Trophoblast cell (in vitro differentiated cells and primary cell): ENCODE data around the gene TCTN1.
A peak's percentile ranks its signal among the peaks of the same experiment; 100 is the strongest.
"Not testable (repeated sequence)": the region's sequence is repeated elsewhere in the genome, so short reads cannot be mapped to it uniquely, and the experiment has no call there.

Source experiments
- DNase-seq, 2 donors: peaks; one replicate each; pipeline ENCODE4 v3.0.0-alpha.2; 2016
- H2AFZ ChIP-seq: 2 replicates; pipeline ENCODE4 v1.6.1; 2013; ENCODE audit warnings: low read length, moderate library complexity, mild to moderate bottlenecking; ENCODE audit not compliant: insufficient read depth, poor library complexity
- H2AK5ac ChIP-seq: 2 replicates; pipeline ENCODE4 v1.6.1; 2013; ENCODE audit warnings: mild to moderate bottlenecking, low read length
- H2BK120ac ChIP-seq: 2 replicates; pipeline ENCODE4 v1.6.1; 2013; ENCODE audit warnings: low read length, mild to moderate bottlenecking, moderate library complexity; ENCODE audit not compliant: insufficient read depth, poor library complexity
- H2BK12ac ChIP-seq: 2 replicates; pipeline ENCODE4 v1.6.1; 2013; ENCODE audit warnings: mild to moderate bottlenecking, low read length, moderate library complexity
- H2BK5ac ChIP-seq: 2 replicates; pipeline ENCODE4 v1.6.1; 2013; ENCODE audit warnings: low read length, low read depth, moderate library complexity, mild to moderate bottlenecking; ENCODE audit not compliant: poor library complexity
- H3K14ac ChIP-seq: 2 replicates; pipeline ENCODE4 v1.6.1; 2013; ENCODE audit warnings: mild to moderate bottlenecking, low read length
- H3K18ac ChIP-seq: 2 replicates; pipeline ENCODE4 v1.6.1; 2013; ENCODE audit warnings: mild to moderate bottlenecking, low read length
- H3K23ac ChIP-seq: 2 replicates; pipeline ENCODE4 v1.6.1; 2013; ENCODE audit warnings: low read length
- H3K27ac ChIP-seq: 2 replicates; pipeline ENCODE4 v1.5.1; 2013; ENCODE audit warnings: low read depth, mild to moderate bottlenecking, inconsistent platforms, low read length, moderate library complexity
- H3K27me3 ChIP-seq: 2 replicates; pipeline ENCODE4 v1.6.1; 2013; ENCODE audit warnings: inconsistent platforms, mild to moderate bottlenecking, low read length, moderate library complexity; ENCODE audit not compliant: insufficient read depth
- H3K36me3 ChIP-seq, 2 experiments: 1 replicate in 1 of 2; 2 replicates in 1 of 2; pipeline ENCODE4 v1.6.1; 2013; ENCODE audit warnings: low read length in 2 of 2, mild to moderate bottlenecking in 2 of 2, moderate library complexity in 1 of 2; ENCODE audit not compliant: insufficient read depth in 2 of 2, control insufficient read depth in 1 of 2
- H3K4ac ChIP-seq: 2 replicates; pipeline ENCODE4 v1.6.1; 2013; ENCODE audit warnings: low read depth, mild to moderate bottlenecking, low read length, moderate library complexity
- H3K4me1 ChIP-seq, 2 experiments: 1 replicate in 1 of 2; 2 replicates in 1 of 2; pipeline ENCODE4 v1.6.1; 2013; ENCODE audit warnings: low read length in 2 of 2, mild to moderate bottlenecking in 2 of 2, moderate library complexity in 1 of 2; ENCODE audit not compliant: insufficient read depth in 2 of 2, control insufficient read depth in 1 of 2
- H3K4me2 ChIP-seq: 2 replicates; pipeline ENCODE4 v1.6.1; 2013; ENCODE audit warnings: inconsistent platforms, mild to moderate bottlenecking, low read length, moderate library complexity
- H3K4me3 ChIP-seq: 2 replicates; pipeline ENCODE4 v1.5.1; 2013; ENCODE audit warnings: mild to moderate bottlenecking, low read depth, low read length, inconsistent platforms
- H3K79me1 ChIP-seq: one replicate; pipeline ENCODE4 v1.6.1; 2013; ENCODE audit warnings: low read length
- H3K79me2 ChIP-seq: 2 replicates; pipeline ENCODE4 v1.6.1; 2013; ENCODE audit warnings: low read length, mild to moderate bottlenecking; ENCODE audit not compliant: control insufficient read depth, insufficient read depth, poor library complexity
- H3K9ac ChIP-seq: 2 replicates; pipeline ENCODE4 v1.6.1; 2013; ENCODE audit warnings: mild to moderate bottlenecking, low read length
- H3K9me3 ChIP-seq: 2 replicates; pipeline ENCODE4 v1.6.1; 2013; ENCODE audit warnings: low read depth, mild to moderate bottlenecking, control low read depth, inconsistent platforms, low read length; ENCODE audit not compliant: insufficient read depth
- H4K12ac ChIP-seq: 2 replicates; pipeline ENCODE4 v1.6.1; 2013; ENCODE audit warnings: low read depth, mild to moderate bottlenecking, low read length, moderate library complexity
- H4K8ac ChIP-seq: 2 replicates; pipeline ENCODE4 v1.6.1; 2013; ENCODE audit warnings: low read depth, mild to moderate bottlenecking, low read length, moderate library complexity
- H4K91ac ChIP-seq: one replicate; pipeline ENCODE4 v1.6.1; 2013; ENCODE audit warnings: low read depth, mild to moderate bottlenecking, low read length, moderate library complexity
- WGBS: extraction: QIAGEN DNeasy Blood & Tissue Kit; methylation state at CpG from one replicate; pipeline ENCODE4 v1.1.7; 2013; ENCODE audit warnings: missing lambda C conversion rate; ENCODE audit not compliant: insufficient read length, insufficient coverage; ENCODE audit errors: extremely low coverage; 5-methylcytosine and 5-hydroxymethylcytosine counted together

TCTN1 gene

GRCh38 chr12:110574717-110575230, 39.2 kb upstream of the TCTN1 start:
- H3K4me2 ChIP-seq, H3K79me2 ChIP-seq, H3K79me1 ChIP-seq, H3K27me3 ChIP-seq, H3K4me3 ChIP-seq, H2BK5ac ChIP-seq, H3K18ac ChIP-seq, H4K12ac ChIP-seq, H3K23ac ChIP-seq, H3K27ac ChIP-seq, H3K9me3 ChIP-seq, H2BK120ac ChIP-seq, H3K36me3 ChIP-seq, H3K9ac ChIP-seq, H4K8ac ChIP-seq, DNase-seq, H2BK12ac ChIP-seq, H3K14ac ChIP-seq, H3K4me1 ChIP-seq, H3K4ac ChIP-seq, H4K91ac ChIP-seq, H2AFZ ChIP-seq, H2AK5ac ChIP-seq: not testable (repeated sequence)
- whole genome bisulfite sequencing = no CpG with 5 or more reads among the region's 10 CpGs

- Histone ChIP-seq H3K4ac (no peak overlapping the region), H4K12ac (no peak overlapping the region), H2AFZ (no peak overlapping the region), H3K36me3 (no peaks in the 10 kb centered on the region), H3K79me2 (no peaks in the 10 kb centered on the region), H3K79me1 (no peaks in the 10 kb centered on the region), H3K18ac (no peak overlapping the region), H3K14ac (no peak overlapping the region), H2AK5ac (no peak overlapping the region), H3K27ac (no peak overlapping the region), H3K9me3 (no peaks in the 10 kb centered on the region), H3K9ac (no peak overlapping the region), H3K4me2 (no peak overlapping the region), H2BK5ac (no peak overlapping the region), H3K23ac (no peak overlapping the region), H4K8ac (no peak overlapping the region), H3K4me3 (no peak overlapping the region), H3K4me1 (no peaks in the 10 kb centered on the region), H4K91ac (no peak overlapping the region), H2BK120ac (no peak overlapping the region), H3K27me3 (no peaks in the 10 kb centered on the region), H2BK12ac (no peak overlapping the region)
- no CpG with 5 or more reads among the region's 1 CpG for whole genome bisulfite sequencing
- DNase-seq = no peak
Observed at GRCh38 chr12:110575326-110575725, 38.6 kb upstream of the TCTN1 start.

DNA sequence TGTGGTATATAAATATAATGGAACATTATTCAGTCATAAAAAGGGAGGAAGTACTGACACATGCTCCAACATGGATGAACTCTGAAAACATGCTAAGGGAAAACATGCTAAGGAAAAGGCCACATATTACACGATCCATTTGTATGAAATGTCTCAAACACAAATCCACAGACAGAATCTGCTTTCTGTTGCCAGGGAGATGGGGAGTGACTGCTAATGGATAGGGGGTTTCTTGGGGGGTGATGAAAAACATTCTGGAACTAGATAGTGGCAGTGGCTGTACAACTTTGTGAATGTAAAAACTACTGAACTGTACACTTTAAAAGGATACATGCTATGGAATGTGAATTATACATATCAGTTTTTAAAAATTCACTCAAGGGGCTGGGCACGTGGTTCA, 37.4 kb upstream of the TCTN1 start:
- Histone ChIP-seq H3K4ac (peak overlapping the region; percentile 40), H3K36me3 (no peaks in the 10 kb centered on the region), H2BK12ac (no peak overlapping the region), H3K27me3 (no peaks in the 10 kb centered on the region), H2AFZ (no peak overlapping the region), H3K23ac (no peak overlapping the region), H4K91ac (no peak overlapping the region), H3K9ac (no peak overlapping the region), H4K12ac (no peak overlapping the region), H3K27ac (no peak overlapping the region), H3K79me1 (no peaks in the 10 kb centered on the region), H2BK120ac (no peak overlapping the region), H3K4me1 (no peaks in the 10 kb centered on the region), H3K4me3 (no peak overlapping the region), H4K8ac (no peak overlapping the region), H3K18ac (no peak overlapping the region), H2BK5ac (no peak overlapping the region), H3K4me2 (no peak overlapping the region), H2AK5ac (no peak overlapping the region), H3K14ac (no peak overlapping the region), H3K9me3 (no peaks in the 10 kb centered on the region), H3K79me2 (no peaks in the 10 kb centered on the region)
- DNase-seq = no peak
- WGBS = no CpG with 5 or more reads among the region's 2 CpGs

- no peak overlapping the region for H3K14ac ChIP-seq
- WGBS = no CpG with 5 or more reads among the region's 8 CpGs
Observed at GRCh38 chr12:110577864-110578693, 35.9 kb upstream of the TCTN1 start.

More at GRCh38 chr12:110577864-110578693, 35.9 kb upstream of the TCTN1 start:
- H3K79me2 ChIP-seq = peaks cover 9% of the 10 kb centered on the region
- no peak overlapping the region for H3K18ac ChIP-seq
- no peak overlapping the region for H4K12ac ChIP-seq
- H2AFZ ChIP-seq = no peak overlapping the region
- no peak overlapping the region for H2AK5ac ChIP-seq
- no peaks in the 10 kb centered on the region for H3K27me3 ChIP-seq
- H4K91ac ChIP-seq = no peak overlapping the region
- no peak overlapping the region for H3K4me2 ChIP-seq
- peak; percentile 37 to 80 for DNase-seq
- no peak overlapping the region for H3K4ac ChIP-seq
- no peak overlapping the region for H2BK120ac ChIP-seq
- H2BK5ac ChIP-seq = no peak overlapping the region
- H2BK12ac ChIP-seq = no peak overlapping the region
- H3K9me3 ChIP-seq = no peaks in the 10 kb centered on the region
- H3K9ac ChIP-seq = no peak overlapping the region
- no peak overlapping the region for H4K8ac ChIP-seq
- no peaks in the 10 kb centered on the region for H3K36me3 ChIP-seq
- H3K79me1 ChIP-seq = peaks cover 4% of the 10 kb centered on the region
- H3K4me3 ChIP-seq = no peak overlapping the region
- H3K27ac ChIP-seq = no peak overlapping the region
- H3K23ac ChIP-seq = no peak overlapping the region
- peaks cover 0 to 3% of the 10 kb centered on the region in 2 experiments for H3K4me1 ChIP-seq
